Ecto neural progenitor cell (in vitro differentiated cells): ENCODE data around the gene TUBA4A.
A peak's percentile ranks its signal among the peaks of the same experiment; 100 is the strongest.

Experiments used
- DNase-seq: peaks from one replicate; pipeline ENCODE4 v3.0.0-alpha.2; 2018; ENCODE audit warnings: low spot score

The TUBA4A gene

DNA sequence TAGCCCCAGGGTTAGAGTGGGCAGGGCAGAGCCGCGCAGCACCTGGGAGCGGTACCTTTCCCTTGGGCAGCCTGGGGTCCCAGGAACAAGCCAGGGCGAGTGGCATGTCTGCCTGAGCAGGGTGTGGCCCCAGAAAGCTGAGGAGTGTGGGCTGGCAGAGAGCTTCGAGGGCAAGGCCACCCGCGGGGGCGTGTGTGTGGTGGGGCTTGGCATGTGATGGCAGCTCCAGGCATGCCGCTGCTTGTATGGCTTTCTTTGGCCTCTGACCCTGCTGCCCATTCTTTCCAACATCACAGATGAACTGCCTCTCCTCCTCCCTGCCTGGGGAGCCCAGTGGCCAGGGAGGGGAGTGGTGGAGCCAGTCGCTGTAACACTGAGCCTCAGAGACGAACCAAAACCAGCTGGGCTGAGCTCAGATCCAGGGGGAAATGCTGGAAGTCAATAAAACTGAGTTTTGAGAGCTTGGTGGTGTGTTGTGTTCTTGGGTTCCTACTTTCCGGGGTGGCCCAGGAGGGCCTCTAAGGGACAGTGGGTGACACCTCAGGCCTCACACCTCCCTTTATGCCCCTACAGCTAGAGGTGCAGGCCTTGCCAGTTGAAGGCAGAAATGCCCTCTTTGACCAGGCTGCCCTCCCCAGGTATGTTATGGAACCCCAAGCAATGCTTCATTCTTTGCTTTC, 32.9 kb upstream of the TUBA4A start:
- no peak for DNase-seq

DNA sequence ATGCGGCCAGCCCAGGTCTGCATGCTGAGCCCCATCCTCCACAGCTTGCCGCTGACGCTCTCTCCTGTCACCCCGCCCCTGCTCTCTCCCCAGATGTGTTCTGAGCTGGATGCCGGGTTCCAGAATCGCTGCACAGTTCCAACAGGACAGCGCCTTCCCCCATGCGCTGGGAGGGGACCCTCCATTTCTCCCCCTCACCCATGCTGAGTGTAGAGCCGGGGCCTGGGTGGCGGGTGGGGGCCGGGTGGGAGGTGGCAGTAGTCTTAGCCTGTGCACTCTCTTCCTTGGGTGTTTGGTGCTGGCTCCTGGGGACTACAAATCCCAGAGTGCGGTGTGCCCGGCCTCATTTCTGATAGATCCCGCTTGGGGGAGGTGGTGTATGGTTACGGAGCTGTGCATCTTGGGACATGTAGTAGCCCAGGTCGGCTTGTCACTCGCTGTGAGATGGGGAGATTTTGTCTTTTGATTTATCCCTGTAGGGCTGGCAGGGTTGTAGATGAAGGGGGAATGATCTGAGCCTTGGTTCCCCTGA, 32.2 kb upstream of the TUBA4A start:
- DNase-seq: peak; percentile 83

DNA sequence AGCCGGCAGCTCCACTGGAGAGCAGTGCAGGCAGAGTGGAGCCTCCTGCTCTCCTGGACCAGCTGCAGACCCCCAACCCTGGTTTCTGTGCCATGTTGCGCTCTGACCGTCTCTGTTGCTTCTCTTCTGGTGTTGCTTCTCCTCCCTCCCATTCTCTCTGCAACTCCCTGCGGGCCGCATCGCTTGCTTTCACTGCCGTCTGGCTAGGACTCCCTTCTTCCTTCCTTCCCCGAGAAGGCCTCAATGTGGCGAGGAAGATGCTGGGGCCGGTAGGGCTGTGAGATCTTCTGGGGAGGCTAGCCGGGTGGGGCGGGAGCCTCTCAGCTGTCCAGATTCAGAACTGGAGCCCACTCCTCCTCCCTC, 31.6 kb upstream of the TUBA4A start:
- DNase-seq: no peak

DNA sequence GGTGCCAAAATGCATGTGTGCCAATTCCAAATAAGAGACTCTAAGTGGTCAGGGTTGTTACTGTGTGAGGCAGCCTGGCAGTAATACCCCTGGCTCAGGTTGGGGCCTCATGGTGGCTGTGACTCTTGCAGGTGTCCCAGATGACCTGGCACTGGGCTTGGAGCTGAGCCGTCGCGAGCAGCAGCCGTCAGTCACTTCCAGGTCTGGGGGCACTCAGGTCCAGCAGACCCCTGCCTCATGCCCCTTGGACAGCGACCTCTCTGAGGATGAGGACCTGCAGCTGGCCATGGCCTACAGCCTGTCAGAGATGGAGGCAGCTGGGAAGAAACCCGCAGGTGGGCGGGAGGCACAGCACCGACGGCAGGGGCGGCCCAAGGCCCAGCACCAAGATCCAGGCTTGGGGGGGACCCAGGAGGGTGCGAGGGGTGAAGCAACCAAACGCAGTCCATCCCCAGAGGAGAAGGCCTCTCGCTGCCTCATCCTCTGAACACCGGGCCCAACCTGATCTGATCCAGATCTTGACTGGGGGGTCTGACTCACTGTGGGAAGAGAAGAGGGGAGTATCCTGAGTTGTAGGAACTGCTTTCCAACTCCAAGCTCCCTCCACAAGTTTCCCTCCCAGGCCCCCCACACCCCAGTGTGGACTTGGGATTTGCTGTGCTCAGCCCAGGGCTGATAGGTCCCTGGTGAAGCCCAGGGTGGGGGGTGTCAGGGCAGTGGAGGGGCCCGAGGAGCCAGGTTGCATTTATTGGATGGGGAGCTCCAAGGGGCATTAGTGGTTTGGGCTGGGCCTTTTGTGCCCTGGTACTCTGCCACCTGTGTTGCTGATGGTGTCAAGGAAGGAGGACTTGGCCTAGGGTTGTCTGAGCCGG, 31.0 kb upstream of the TUBA4A start:
- no peak for DNase-seq

DNA sequence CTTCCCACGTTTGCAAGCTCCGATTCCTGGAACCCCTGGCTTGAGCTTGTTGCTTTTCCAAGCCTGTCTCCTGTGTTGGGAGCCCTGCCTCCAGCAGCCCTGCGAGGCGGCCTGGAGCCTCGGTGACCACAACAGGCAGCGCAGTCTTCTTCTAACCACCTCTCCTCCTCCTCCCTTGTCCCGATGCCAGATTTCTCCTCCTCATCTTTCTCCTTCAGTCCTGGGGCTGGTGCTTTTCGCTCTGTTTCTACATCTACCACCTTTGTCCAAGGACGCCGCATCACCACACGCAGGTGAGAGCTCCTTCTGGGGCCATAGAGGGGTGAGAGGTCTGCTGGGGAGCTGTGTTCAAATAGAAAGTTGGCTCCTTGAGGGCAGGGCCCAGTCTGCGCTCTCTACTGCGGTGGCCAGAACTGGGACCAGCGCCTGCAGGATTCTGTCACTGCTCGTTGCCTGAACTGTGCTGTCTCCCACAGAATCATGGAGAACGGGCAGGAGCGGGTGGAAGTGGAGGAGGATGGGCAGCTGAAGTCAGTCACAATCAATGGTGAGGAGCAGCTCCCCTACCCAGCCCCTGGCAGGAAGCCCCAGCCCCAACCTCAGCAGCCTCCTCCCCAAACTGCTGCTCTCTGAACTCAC, 29.3 kb upstream of the TUBA4A start:
- no peak for DNase-seq

DNA sequence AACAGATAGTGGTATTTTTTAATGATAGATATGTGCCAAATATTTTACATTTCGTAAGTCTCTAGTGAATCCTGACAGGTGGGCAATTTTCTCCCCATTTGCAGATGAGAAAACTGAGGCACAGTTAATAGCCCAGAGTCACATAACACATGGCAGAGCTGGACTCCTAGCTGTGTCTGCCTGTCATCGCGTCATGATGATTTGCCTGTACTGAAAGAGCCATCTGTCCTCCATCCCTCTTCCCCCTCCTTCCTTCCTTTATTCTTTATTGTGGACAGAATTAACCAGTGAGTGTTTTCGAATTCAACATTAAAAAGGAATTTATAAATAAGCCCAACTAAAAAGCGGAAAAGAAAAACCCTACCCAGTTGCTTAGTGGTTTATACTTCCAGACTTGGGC, 28.7 kb upstream of the TUBA4A start:
- no peak for DNase-seq

DNA sequence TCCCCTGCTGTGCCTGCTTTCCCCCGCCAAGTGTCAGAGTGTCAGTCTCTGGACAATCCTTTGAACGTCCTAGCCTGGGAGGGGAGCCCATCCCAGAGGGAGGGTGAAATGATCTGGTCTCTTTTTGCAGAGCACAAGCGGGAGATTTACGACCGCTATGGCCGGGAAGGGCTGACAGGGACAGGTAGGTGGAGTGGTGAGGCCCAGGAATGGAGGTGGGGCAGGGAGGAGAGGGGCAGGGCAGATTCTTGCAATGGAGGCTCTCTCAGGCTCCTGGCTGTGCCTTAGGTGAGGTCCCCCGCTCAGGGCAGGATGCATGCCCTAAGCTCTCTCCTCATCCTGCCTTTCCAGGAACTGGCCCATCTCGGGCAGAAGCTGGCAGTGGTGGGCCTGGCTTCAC, 27.9 kb upstream of the TUBA4A start:
- DNase-seq: peak; percentile 33

DNA sequence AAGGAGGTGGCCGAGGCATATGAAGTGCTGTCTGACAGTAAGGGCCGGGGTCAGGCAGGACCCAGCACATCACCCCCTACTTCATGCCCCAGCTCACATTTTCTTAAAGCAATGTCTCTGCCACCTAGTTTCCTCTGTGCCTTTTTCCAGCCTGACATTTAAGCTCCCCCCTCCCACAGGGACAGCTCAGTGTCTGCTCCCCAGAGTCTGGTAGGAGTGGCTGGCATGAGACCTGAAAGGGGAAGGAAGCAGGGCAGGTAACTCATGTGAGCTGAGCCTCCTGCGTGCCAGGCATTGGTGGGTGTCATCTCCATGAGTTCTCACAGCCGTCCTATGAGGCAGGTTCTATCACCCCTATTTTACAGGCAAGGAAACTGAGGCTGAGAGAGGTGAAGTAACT, 26.9 kb upstream of the TUBA4A start:
- DNase-seq: peak; percentile 26

DNA sequence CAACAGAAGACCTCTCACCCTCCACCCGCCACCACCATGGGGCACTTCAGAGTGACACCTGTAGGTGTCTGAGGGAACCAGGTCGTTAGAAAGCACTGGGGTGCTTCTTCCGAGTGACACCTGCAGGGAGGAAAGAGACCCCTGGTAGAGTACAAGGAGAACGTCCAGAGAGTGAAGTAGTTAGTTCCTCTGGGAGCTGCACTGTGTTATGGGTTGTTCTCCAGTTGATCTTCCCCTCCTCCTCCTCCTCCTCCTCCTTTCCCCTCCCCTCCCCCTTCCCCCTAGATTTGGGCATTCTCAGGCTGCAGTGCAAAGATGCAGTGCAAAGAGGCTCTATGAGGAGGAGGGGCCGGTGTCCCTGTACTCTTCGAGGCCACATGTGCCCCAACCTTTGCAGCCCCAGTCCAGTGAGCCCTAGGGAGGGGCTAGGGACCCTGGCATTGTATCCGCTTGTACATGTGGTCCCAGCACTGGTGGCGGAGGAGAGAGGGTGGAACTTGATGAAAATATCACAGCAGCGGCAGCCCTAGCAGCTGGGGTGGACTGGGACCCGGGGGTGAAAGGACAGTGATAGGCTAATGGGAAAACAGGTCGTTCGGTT, 26.3 kb upstream of the TUBA4A start:
- DNase-seq: no peak

DNA sequence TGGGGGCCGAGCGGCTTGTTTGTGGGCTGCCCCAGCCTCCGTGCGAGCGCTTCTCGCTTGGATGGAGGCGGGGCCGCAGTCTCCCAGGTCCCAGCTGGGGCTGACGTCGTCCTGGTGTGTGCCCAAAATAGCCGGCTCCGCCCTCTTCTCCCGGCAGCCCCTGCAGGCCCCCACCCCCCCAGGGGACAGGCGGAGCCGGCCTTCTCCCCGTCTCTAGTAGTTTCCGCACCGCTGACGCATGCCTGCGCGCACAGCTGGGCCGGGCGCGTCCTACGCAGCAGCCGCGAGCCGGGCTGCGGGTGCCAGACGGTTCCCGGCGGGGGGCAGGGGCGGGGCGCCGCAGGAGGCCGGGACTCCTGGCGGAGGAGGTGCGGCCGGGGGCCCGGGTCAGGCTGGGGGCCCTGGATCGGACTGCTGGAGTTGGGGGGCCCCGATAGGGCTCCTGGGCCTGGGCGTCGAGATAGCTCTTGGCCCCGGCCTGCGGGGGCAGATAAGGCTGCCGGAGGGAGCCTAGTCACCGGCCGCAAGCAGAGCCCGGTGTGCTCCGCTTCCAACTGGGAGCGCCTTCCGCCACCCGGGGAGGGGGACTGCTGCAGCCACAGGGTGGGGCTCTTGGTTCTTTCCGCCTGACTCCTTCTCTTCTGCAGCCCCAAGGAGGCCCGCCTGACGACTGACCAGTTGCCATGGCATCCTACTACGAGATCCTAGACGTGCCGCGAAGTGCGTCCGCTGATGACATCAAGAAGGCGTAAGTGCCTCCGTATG, 25.6 kb upstream of the TUBA4A start, which contains the start of gene DNAJB2:
Gene DNAJB2 (plus strand): TSS at position 216 of the 765 bp plus-strand sequence. CDS start 468 bp downstream, at position 684.
- DNase-seq: peak; percentile 97

DNA sequence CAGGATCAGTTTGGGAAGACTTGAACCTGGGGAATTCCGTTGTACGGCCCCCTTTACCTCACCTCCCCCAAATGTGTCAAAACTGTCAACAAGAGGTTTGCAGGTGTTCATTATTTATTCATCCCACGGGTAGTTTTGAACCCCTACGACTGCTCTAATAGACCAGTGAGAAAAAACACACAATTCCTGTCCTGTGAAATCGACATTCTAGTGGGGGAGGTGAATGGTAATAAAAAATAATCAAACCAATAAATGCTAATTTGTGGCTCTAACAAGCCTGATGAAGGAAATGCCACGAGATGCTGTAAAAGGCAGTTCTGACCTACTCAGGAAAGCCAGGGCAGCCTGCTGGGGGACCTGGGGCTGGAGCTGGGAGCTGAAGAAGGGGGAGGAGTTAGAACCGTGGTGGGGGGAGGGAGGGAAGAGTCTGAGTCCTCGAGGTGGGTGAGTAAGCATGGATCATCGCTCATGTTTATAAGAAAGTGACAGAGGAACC, 25.0 kb upstream of the TUBA4A start:
- DNase-seq: peak; percentile 43

DNA sequence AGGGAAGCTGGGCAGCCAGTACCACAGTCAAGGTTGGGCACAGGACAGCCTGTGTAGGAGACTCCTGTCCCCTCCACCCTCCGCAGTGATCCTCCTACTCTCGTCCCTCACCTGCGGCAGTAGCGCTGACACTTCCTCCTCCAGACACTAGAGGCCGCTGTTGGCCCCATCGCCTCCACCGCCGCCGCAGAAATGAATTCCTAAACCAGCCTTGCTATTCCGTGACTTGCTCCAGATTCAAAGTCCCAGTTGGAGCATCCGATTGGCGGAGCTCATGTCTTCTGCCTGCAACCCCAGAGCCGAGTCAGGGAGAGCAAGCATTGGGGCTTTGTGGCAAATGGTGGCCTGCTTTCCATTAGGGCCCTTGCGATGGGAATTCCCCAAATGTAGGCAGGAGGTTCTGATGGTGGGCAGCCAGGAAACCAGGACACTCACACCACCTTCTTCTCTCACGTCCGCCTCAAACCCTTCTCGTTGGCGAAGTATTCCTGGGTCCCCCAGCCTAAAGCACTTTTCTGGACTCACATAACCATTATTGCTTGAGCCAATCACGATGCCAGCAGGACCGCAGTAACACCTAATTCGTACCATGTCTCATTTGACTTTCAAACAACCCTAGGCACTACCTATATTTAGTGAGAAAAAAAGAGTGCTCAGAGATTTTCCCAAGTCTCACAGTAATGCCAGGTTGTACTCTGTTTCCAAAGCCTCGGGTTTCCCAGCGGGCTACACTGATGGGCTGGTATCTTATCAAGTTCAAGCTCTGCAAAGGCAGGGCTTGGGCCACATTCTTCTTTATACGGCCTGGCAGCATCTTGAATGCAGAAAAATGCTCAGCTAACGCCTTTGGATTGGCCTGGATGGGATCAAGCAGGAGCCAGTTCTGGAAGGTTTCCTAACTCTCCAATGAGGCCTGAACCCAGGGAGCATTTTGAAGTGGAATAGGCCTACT, 24.3 kb upstream of the TUBA4A start:
- peak; percentile 89 for DNase-seq

DNA sequence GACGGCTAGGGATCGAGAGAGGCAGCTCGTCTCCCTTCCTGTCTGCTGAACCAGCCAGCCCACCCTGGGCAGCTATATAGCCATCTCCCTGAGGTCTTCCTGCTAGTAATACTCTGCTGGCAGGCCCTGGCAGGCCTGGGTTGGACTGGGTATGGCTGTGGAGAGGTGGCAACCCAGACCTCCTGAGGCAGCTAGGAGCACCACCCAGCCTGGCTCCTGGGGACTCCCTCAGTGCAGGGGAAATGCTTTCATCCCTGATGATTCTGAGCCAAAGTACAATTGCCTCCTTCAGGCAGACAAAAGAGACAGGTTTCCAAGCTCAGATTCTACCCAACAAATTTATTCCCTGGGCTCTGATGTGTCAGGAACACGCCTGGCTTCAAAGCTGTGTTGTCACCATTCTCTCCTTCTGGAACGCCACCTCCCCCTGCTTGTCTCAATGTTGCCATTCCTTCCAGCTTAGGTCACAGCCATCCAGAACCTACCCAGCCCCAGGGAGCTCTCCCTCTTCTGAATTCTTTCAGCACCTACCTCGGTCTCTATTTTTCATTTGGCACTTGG, 20.7 kb upstream of the TUBA4A start:
- DNase-seq: peak; percentile 42

DNA sequence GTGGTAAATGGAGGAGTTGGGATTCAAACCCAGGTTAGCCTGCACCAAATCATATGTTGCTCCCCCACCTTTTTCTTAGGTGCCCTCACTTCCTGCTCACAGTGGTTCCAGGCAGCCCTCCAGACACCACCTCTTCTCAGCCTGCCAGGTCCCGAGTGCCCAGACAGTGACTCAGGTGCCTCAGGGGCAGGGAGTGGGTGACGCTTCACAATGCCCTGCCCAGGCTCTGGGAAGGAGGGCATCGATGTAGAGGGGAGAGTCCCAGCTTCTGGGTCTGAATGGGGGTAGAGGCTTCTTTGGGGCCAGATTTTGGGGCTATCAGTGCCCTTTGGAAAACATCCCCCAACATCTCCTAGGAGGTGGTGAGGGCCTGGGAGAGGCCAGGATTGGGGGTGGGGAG, 20.2 kb upstream of the TUBA4A start:
- DNase-seq: peak; percentile 39

DNA sequence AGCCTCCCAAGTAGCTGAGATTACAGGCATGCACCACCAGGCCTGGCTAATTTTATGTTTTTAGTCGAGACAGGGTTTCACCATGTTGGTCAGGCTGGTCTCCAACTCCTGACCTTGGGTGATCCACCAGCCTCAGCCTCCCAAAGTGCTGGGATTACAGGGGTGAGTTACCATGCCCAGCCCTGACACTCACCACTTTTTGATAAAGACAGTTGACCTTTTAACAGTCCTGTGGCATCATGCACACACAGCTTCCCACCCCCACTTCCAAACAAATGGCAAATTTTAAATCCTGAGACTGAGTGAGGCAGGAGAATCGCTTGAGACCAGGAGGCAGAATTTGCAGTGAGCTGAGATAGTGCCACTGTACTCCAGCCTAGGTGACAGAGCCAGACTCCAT, 19.3 kb upstream of the TUBA4A start:
- no peak for DNase-seq

DNA sequence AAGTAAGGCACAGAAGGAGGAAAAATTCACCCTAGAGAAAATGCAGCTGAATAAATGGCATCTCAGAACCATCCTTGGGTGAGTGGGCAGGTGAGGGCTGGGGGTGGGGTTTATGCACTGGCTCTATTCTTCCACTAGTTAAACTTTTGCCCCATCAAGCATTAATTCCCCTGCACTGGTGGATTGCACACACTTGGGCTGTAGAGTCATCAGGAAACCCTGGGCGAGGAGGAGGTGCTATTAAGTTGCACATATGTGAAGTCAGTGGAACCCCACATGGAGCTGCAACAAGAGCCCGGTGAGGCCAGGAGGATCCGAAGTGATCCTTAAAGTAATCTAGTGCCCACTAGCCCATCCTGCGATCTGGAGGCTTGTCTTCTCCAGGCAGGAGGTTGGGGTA, 18.6 kb upstream of the TUBA4A start:
- peak; percentile 19 for DNase-seq

DNA sequence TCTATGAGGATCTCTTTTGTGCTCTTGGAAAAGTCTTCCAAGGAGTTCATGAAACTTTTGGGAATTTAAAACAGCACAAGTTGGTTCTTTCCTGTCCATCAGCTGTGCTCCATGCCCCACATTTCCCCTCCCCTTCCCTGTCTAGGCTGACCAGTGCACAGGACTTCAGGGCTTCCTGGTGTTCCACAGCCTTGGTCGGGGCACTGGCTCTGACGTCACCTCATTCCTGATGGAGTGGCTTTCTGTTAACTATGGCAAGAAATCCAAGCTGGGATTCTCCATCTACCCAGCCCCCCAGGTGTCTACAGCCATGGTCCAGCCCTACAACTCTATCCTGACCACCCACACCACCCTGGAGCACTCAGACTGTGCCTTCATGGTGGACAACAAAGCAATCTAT, 17.3 kb upstream of the TUBA4A start:
- no peak for DNase-seq

DNA sequence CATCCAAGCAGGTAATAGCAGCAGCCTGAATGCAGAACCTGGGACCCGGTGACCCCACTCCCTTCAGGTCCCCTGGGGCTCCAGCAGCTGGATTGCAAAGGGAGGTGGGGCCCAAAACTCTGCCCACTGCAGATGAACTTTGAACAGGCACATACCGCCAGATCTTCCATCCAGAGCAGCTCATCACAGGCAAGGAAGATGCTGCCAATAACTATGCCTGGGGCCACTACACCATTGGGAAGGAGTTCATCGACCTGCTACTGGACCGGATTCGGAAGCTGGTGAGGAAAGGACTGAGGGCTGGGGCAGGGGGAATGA, 16.3 kb upstream of the TUBA4A start:
- peak; percentile 23 for DNase-seq

DNA sequence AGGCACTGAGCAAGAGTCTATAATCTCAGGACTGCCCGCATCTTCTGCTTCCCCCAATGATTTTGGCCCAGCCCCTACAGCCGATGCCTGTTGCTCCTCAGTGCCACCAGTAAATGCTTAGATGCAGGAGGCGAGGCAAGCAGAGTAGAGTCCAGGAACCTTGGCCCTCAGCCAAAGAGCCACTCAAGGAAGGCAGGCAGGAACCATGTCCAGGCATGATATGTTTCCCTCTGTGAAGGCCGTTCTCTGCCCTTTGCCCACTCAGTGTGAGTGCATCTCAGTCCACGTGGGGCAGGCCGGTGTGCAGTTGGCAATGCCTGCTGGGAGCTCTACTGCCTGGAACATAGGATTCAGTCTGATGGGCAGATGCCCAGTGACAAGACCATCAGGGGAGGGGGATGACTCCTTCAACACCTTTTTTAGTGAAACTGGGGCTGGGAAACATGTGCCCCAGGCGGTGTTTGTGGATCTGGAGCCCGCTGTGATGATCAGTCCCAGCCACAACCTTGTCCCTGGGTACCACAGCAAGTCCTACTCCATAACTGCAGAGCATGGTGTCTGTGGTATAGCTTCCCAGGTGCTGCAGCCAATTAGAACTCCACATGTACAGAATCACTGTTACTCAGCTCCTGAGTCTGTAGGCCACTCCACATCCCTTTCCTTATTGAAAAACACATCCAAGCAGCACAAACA, 15.8 kb upstream of the TUBA4A start:
- DNase-seq: peak; percentile 25
